Vagina (tissue), 2 donors: ENCODE data around the gene RIN3. TPM values are rescaled to one million over a fixed set of nuclear protein-coding genes. Genes with fewer than 3 reads are reported as not detected.

Experiments
- DNase-seq, 2 donors: peaks; one replicate each; pipeline ENCODE4 v3.0.0-alpha.2; 2017; ENCODE audit errors: extremely low spot score in 2 of 2
- H3K27ac ChIP-seq: fragments of 200-600 bp; sonication (generic); one replicate; pipeline ENCODE4 v1.5.1; 2019
- H3K27me3 ChIP-seq: fragments of 200-600 bp; sonication (generic); one replicate; pipeline ENCODE4 v1.5.1; 2019
- H3K36me3 ChIP-seq, 2 donors: fragments of 200-600 bp; sonication (generic); one replicate each; pipeline ENCODE4 v1.5.1; 2017 to 2019
- H3K4me1 ChIP-seq: fragments of 200-600 bp; sonication (generic); one replicate; pipeline ENCODE4 v1.5.1; 2019
- H3K4me3 ChIP-seq, 2 donors: fragments of 200-600 bp; sonication (generic); 1 replicate in 1 of 2; 2 replicates in 1 of 2; pipeline ENCODE4 v1.5.1; 2016 to 2019
- H3K9me3 ChIP-seq: fragments of 200-600 bp; sonication (generic); one replicate; pipeline ENCODE4 v1.5.1; 2019
- CTCF ChIP-seq, 3 experiments: fragments of 450-650 bp in 2 of 3; fragments of 200-600 bp in 1 of 3; sonication (generic) in 1 of 3; IDR thresholded peaks; one replicate each; pipeline ENCODE4 v1.5.1; 2017 to 2019; ENCODE audit warnings: antibody characterized with exemption in 3 of 3, mild to moderate bottlenecking in 2 of 3, moderate library complexity in 2 of 3
- POLR2A ChIP-seq, 2 donors: fragments of 450-650 bp; IDR thresholded peaks; one replicate each; pipeline ENCODE4 v1.6.1; 2017; ENCODE audit warnings: antibody characterized with exemption in 2 of 2, mild to moderate bottlenecking in 2 of 2, moderate library complexity in 2 of 2
- POLR2AphosphoS5 ChIP-seq, 2 donors: sonication (generic); formaldehyde crosslinking; IDR thresholded peaks; one replicate each; pipeline ENCODE4 v1.9.0; 2017; ENCODE audit warnings: antibody characterized with exemption in 2 of 2, mild to moderate bottlenecking in 2 of 2, low read depth in 1 of 2; ENCODE audit not compliant: insufficient read depth in 1 of 2
- intact Hi-C: fragments of 100-400 bp; cut with DNase I; formaldehyde crosslinking; loops from one replicate; pipeline ENCODE4 v1.15.1; 2023
- total RNA-seq: library from RNA; depleted of rRNA; stranded (reverse); fragments of >200 nt; gene quantifications from one replicate; pipeline ENCODE4 v1.2.3, GENCODE V29; 2016

The RIN3 gene
- total RNA-seq, 1 donor from 2014 or later: 22.6 TPM

- no peak overlapping the region for H3K4me3 ChIP-seq
- peaks cover 34% of the 10 kb centered on the region for H3K4me1 ChIP-seq
- no peaks in the 10 kb centered on the region for H3K9me3 ChIP-seq
- intact Hi-C loops: no loop called here
- H3K36me3 ChIP-seq: no peaks in the 10 kb centered on the region
- H3K27me3 ChIP-seq: no peaks in the 10 kb centered on the region
- H3K27ac ChIP-seq: no peak overlapping the region
- no peak for DNase-seq
- TF ChIP-seq CTCF (IDR thresholded peaks at IDR 0.05) (no peak), POLR2A (IDR thresholded peaks at IDR 0.05) (no peak), POLR2AphosphoS5 (IDR thresholded peaks at IDR 0.05; ENCODE audit: insufficient read depth in 1 of 2, low read depth in 1 of 2) (no peak)
These were observed 5.9 kb downstream of the RIN3 start for GRCh38 chr14:92519246-92520101.

GRCh38 chr14:92520102-92521057 is 6.8 kb downstream of the RIN3 start:
- intact Hi-C loops: no loop called here
- no peak for TF ChIP-seq POLR2A (IDR thresholded peaks at IDR 0.05)
- TF ChIP-seq CTCF (IDR thresholded peaks at IDR 0.05): no peak
- no peak for TF ChIP-seq POLR2AphosphoS5 (IDR thresholded peaks at IDR 0.05; ENCODE audit: insufficient read depth in 1 of 2, low read depth in 1 of 2)
- peaks cover 34% of the 10 kb centered on the region for H3K4me1 ChIP-seq
- no peaks in the 10 kb centered on the region for H3K36me3 ChIP-seq
- no peak overlapping the region for H3K4me3 ChIP-seq
- H3K27me3 ChIP-seq: no peaks in the 10 kb centered on the region
- DNase-seq: no peak
- H3K27ac ChIP-seq: no peak overlapping the region
- H3K9me3 ChIP-seq: no peaks in the 10 kb centered on the region

DNA sequence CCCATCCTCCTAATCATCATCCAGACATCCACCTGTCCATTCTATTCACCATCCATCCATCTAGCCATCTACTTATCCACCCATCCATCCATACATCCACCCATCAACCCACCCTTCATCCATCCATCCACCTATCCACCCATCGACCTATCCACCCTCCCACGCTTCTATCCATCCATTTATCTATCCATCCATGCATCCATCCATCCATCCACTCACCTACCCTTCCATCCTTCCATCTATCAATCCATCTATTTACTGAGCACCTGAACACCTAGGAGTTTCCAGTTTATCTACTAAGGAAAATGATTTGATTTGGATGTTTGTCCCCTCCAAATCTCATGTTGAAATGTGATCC is 7.5 kb downstream of the RIN3 start:
- TF ChIP-seq POLR2A (IDR thresholded peaks at IDR 0.05) (no peak), POLR2AphosphoS5 (IDR thresholded peaks at IDR 0.05; ENCODE audit: insufficient read depth in 1 of 2, low read depth in 1 of 2) (no peak), CTCF (IDR thresholded peaks at IDR 0.05) (no peak)
- Histone ChIP-seq H3K27me3 (no peaks in the 10 kb centered on the region), H3K36me3 (no peaks in the 10 kb centered on the region), H3K27ac (no peak overlapping the region), H3K4me3 (no peak overlapping the region), H3K9me3 (no peaks in the 10 kb centered on the region), H3K4me1 (peaks cover 29% of the 10 kb centered on the region)
- intact Hi-C loops: no loop called here
- DNase-seq: no peak

GRCh38 chr14:92523752-92524151 is 10.2 kb downstream of the RIN3 start:
- no peaks in the 10 kb centered on the region for H3K36me3 ChIP-seq
- no peak overlapping the region for H3K4me3 ChIP-seq
- no peaks in the 10 kb centered on the region for H3K9me3 ChIP-seq
- intact Hi-C loops: no loop called here
- no peaks in the 10 kb centered on the region for H3K27me3 ChIP-seq
- DNase-seq: no peak
- no peak overlapping the region for H3K27ac ChIP-seq
- peaks cover 23% of the 10 kb centered on the region for H3K4me1 ChIP-seq
- TF ChIP-seq POLR2A (IDR thresholded peaks at IDR 0.05) (no peak), POLR2AphosphoS5 (IDR thresholded peaks at IDR 0.05; ENCODE audit: insufficient read depth in 1 of 2, low read depth in 1 of 2) (no peak), CTCF (IDR thresholded peaks at IDR 0.05) (no peak)
